IPS-18a (cell line): ENCODE results near the gene DRC1.
"Not testable (repeated sequence)": the region's sequence is repeated elsewhere in the genome, so short reads cannot be mapped to it uniquely, and the experiment has no call there.

Source experiments
- H3K27ac ChIP-seq: one replicate; pipeline ENCODE4 v1.5.1; 2013; ENCODE audit warnings: low read length
- H3K27me3 ChIP-seq: one replicate; pipeline ENCODE4 v1.6.1; 2013; ENCODE audit warnings: mild to moderate bottlenecking, low read length; ENCODE audit not compliant: control insufficient read depth, insufficient read depth
- H3K36me3 ChIP-seq: one replicate; pipeline ENCODE4 v1.6.1; 2013; ENCODE audit warnings: low read depth, low read length; ENCODE audit not compliant: control insufficient read depth
- H3K4me1 ChIP-seq: one replicate; pipeline ENCODE4 v1.6.1; 2013; ENCODE audit warnings: low read depth, low read length; ENCODE audit not compliant: control insufficient read depth
- H3K4me3 ChIP-seq: one replicate; pipeline ENCODE4 v1.5.1; 2013; ENCODE audit warnings: low read length
- H3K9ac ChIP-seq: one replicate; pipeline ENCODE4 v1.6.1; 2013; ENCODE audit warnings: mild to moderate bottlenecking, low read length, moderate library complexity
- H3K9me3 ChIP-seq: one replicate; pipeline ENCODE4 v1.6.1; 2013; ENCODE audit warnings: low read depth, low read length; ENCODE audit not compliant: control insufficient read depth

The DRC1 gene

DNA sequence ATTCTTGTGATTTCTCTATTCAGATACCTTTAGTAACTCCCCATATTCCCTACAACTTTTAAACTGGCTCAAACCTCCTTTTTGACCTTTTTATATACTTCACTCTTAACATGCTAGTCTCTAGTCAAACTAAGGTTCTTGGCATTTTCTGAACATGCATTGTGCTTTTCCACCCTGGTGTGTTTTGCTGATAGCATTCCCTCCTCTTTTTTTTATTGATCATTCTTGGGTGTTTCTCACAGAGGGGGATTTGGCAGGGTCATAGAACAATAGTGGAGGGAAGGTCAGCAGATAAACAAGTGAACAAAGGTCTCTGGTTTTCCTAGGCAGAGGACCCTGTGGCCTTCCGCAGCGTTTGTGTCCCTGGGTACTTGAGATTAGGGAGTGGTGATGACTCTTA, 32.1 kb upstream of the DRC1 start:
- not testable (repeated sequence) for H3K27me3 ChIP-seq, H3K4me1 ChIP-seq, H3K4me3 ChIP-seq, H3K9ac ChIP-seq, H3K27ac ChIP-seq, H3K9me3 ChIP-seq
- H3K36me3 ChIP-seq: peaks cover 38% of the 10 kb centered on the region

DNA sequence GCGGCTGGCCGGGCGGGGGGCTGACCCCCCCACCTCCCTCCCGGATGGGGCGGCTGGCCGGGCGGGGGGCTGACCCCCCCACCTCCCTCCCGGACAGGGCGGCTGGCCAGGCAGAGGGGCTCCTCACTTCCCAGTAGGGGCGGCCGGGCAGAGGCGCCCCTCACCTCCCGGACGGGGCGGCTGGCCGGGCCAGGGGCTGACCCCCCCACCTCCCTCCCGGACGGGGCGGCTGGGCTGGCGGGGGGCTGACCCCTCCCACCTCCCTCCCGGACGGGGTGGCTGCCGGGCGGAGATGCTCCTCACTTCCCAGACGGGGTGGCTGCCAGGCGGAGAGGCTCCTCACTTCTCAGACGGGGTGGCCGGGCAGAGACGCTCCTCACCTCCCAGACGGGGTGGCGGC, 30.8 kb upstream of the DRC1 start:
- not testable (repeated sequence) for H3K4me3 ChIP-seq, H3K4me1 ChIP-seq, H3K9me3 ChIP-seq, H3K27ac ChIP-seq, H3K27me3 ChIP-seq, H3K9ac ChIP-seq
- peaks cover 45% of the 10 kb centered on the region for H3K36me3 ChIP-seq

DNA sequence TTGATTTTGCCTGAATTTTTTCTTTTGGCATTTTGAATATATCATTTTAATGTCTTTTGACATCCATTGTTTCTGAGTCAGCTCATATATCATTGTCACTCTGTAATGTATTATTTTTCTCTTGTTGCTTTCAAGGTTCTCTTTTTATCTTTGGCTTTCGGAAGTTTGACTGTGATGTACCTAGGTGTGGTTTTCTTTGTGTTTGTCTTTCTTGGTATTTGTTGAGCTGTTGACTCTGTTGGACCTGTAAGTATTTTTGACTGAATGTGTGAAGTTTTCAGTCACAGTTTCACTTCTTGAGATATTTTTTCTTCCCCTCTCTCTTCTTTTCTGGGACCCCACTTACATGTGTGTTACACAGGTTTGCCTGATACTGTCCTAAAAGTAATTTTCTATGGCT, 24.9 kb upstream of the DRC1 start:
- Histone ChIP-seq H3K9me3 (no peaks in the 10 kb centered on the region), H3K27me3 (no peaks in the 10 kb centered on the region), H3K27ac (no peak overlapping the region), H3K9ac (no peak overlapping the region), H3K4me3 (no peak overlapping the region), H3K4me1 (no peaks in the 10 kb centered on the region), H3K36me3 (peaks cover 45% of the 10 kb centered on the region)

DNA sequence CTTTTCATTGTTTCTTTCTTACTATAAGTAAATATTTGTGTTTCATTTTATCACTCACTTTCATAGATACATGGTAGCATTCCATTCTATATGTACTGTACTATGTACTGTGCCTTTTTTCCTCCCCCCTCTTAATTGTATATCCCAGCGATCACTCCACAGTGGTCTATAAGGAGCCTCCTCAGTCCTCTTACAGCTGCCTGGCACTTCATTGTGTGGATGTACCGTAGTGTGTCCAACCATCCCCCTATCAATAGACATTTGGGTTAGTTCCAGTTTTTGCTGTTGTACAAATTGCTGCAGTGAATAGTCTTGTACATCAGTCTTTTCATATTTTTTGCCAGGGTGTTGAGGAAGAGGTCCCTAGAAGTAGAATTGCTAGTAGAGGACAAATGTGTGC, 21.4 kb upstream of the DRC1 start:
- H3K4me3 ChIP-seq: no peak overlapping the region
- no peaks in the 10 kb centered on the region for H3K27me3 ChIP-seq
- H3K9me3 ChIP-seq: no peaks in the 10 kb centered on the region
- no peaks in the 10 kb centered on the region for H3K4me1 ChIP-seq
- peaks cover 36% of the 10 kb centered on the region for H3K36me3 ChIP-seq
- H3K9ac ChIP-seq: no peak overlapping the region
- no peak overlapping the region for H3K27ac ChIP-seq

DNA sequence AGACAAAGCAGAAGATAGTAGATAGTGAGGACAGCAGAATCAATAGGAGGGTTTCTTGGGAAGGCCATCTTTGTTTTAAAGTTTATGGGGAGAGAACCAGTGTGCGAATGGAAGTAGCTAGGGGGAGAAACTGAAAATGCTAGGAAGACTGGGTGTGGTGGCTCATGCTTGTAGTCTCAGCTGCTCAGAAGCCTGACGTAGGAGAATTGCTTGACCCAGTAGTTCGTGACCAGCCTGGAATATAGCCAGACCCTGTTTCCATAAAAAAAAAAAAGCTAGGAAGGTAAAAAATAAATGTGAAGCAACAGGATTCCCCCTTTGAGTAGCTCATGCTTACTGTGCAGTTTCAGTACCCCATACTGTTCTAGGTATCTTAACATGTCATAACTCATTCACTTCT, 19.2 kb upstream of the DRC1 start:
- Histone ChIP-seq H3K27me3 (no peaks in the 10 kb centered on the region), H3K9me3 (no peaks in the 10 kb centered on the region), H3K27ac (no peak overlapping the region), H3K9ac (no peak overlapping the region), H3K4me3 (no peak overlapping the region), H3K36me3 (peaks cover 42% of the 10 kb centered on the region), H3K4me1 (no peaks in the 10 kb centered on the region)

DNA sequence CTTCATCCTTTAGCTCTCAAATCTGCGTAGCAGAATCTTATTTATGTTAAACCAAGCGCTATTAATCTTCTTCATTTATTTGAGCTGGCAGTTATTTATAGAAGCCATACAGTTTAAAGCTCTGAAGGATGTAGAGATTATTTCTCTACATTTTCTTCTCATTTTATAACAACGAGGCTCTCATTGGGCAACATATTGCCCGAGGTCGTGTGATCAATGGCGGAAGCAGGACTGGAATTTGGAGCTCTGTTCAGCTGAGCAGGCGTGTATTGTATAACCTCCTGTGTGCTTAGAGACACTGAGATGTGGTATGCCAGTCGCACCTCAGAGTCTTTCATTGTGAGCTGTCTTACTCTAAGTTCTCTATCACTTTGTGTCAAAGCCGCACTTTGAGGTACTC, 17.5 kb upstream of the DRC1 start:
- Histone ChIP-seq H3K36me3 (peaks cover 41% of the 10 kb centered on the region), H3K4me1 (no peaks in the 10 kb centered on the region), H3K9me3 (no peaks in the 10 kb centered on the region), H3K9ac (no peak overlapping the region), H3K27me3 (no peaks in the 10 kb centered on the region), H3K27ac (no peak overlapping the region), H3K4me3 (no peak overlapping the region)

DNA sequence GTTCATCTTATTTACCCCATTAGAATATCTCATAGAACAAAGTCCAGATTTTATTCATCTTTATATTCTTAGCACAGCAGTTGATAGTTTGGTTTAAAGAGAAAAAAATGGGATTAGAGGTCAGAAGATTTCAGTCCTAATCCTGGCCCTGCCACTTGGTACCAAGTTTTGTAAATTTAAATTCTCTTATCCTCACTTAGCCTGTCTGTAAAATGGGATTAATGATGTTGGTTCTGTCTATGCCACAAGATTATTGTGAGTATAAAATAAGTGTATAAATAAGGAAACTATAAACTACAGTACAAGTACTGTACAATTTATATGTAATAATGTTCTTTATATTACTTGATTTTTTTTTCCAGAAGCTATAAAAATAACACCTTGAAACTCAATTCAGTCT, 17.1 kb upstream of the DRC1 start:
- H3K27ac ChIP-seq: no peak overlapping the region
- no peak overlapping the region for H3K9ac ChIP-seq
- H3K4me1 ChIP-seq: no peaks in the 10 kb centered on the region
- no peak overlapping the region for H3K4me3 ChIP-seq
- no peaks in the 10 kb centered on the region for H3K9me3 ChIP-seq
- H3K27me3 ChIP-seq: no peaks in the 10 kb centered on the region
- H3K36me3 ChIP-seq: peaks cover 45% of the 10 kb centered on the region

DNA sequence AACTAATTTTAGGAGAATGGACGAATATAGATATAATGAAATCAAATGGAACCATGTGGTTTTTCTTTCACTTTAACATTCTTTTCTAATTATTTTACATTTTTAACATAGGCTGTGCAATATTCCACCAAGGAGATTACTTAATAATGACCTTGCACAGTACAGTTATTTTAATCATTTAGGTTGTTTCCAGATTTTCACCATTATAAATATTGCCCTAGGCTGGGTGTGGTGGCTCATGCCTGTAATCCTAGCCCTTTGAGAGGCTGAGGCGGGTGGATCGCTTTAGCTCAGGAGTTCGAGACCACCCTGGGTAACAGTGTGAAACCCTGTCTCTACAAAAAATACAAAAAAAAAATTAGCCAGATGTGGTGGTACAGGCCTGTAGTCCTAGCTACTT, 14.5 kb upstream of the DRC1 start:
- Histone ChIP-seq H3K27ac (no peak overlapping the region), H3K27me3 (no peaks in the 10 kb centered on the region), H3K4me1 (no peaks in the 10 kb centered on the region), H3K4me3 (no peak overlapping the region), H3K36me3 (peaks cover 45% of the 10 kb centered on the region), H3K9ac (no peak overlapping the region), H3K9me3 (no peaks in the 10 kb centered on the region)

DNA sequence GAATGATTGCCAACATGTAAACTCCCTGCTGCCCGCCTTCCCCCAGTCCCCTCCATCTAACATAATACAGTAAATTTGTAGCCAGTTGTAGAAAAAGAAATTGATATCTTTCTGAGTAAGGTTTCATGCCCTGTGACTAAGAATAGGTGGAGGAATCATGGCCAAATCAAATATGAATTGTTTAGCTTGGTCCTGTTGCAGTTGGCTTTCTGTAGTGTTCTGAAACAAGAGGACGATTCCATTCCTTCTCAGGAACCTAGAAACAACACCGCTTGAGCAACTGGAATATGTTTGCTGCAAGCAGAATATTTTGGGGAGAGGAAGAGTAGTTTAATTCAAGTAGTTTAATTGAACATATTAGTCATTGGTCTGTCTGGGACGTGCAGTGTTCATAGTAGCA, 7.0 kb upstream of the DRC1 start:
- Histone ChIP-seq H3K9ac (no peak overlapping the region), H3K36me3 (peaks cover 6% of the 10 kb centered on the region), H3K27me3 (no peaks in the 10 kb centered on the region), H3K4me1 (no peaks in the 10 kb centered on the region), H3K4me3 (no peak overlapping the region), H3K27ac (no peak overlapping the region), H3K9me3 (no peaks in the 10 kb centered on the region)

DNA sequence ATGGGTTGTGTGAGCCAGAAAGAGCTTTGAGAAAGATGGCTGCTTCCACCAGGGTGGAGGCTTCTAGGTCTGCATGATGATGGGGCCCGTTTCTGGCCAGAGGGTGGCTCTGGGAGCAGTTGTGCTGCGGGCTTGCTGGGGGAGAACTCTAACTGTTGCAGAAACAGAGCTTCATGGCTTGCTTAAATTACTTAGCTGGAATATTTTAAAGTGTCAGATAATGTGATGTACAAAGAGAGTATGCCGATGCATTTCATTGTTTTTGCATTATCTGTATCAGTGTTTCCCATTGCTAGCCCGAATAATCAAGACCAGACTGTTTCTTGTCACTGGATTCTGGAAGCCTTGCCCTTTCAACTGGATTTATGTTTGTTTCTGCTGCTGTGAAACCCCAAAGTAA, 6.3 kb upstream of the DRC1 start:
- Histone ChIP-seq H3K36me3 (no peaks in the 10 kb centered on the region), H3K4me1 (no peaks in the 10 kb centered on the region), H3K27me3 (no peaks in the 10 kb centered on the region), H3K9ac (no peak overlapping the region), H3K9me3 (no peaks in the 10 kb centered on the region), H3K4me3 (no peak overlapping the region), H3K27ac (no peak overlapping the region)

DNA sequence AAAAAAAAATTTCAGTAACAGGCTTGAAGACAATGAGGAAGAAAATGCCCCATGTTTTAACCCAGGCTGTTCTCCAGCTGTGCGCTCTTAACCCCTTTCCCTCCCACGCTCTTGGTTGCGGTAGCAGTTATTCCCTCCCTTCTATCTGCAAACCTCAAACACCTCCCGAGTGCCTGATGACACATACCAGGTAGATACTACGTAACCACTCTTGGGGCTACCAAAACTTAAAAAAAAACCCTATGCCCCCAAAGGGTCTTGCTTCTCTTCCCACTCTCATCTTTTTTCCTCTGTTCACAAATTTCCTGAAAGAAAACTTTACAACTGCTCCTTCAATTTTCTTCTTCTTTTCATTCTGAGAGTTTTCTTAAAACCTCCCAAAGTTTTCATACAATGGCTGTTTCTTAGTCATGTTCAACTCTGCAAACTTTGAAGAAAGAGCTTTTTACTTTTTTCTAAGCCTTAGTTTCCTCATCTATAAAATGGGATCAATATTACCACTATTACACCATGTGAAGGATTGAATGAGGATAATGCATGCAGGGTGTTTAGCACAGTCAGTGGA, 4.9 kb upstream of the DRC1 start:
- H3K36me3 ChIP-seq: no peaks in the 10 kb centered on the region
- no peaks in the 10 kb centered on the region for H3K9me3 ChIP-seq
- H3K9ac ChIP-seq: no peak overlapping the region
- H3K4me3 ChIP-seq: no peak overlapping the region
- H3K27ac ChIP-seq: no peak overlapping the region
- H3K4me1 ChIP-seq: no peaks in the 10 kb centered on the region
- no peaks in the 10 kb centered on the region for H3K27me3 ChIP-seq

DNA sequence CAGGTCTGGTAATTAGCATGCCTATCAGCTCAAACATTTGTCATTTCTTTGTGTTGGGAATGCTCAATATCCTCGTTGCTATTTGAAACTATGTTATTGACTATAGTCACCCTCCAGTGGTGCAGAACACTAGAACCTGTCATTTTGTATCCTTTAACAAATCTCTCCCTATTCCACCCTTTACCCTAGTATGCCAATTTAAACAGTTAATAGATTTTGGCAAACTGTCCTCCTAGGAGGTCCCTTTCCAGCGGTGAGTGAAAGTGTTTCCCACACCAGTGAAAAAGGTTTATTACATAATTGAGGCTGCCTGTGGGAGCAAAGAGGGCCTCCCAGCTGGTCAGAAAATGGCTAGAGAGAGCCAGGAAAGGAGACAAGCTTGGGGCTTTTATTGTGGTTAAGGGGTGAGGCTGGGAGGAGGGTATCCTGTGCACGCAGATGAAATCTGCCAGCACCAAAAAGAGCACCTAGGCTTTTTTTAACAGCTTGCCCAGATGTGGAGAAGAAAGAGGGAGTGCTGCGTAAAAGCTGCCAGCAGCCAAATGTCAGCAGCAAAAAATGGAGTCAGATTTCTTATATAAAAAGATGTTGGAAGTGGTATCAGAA, 1.8 kb upstream of the DRC1 start:
- no peak overlapping the region for H3K4me3 ChIP-seq
- no peaks in the 10 kb centered on the region for H3K4me1 ChIP-seq
- H3K9ac ChIP-seq: no peak overlapping the region
- no peak overlapping the region for H3K27ac ChIP-seq
- H3K27me3 ChIP-seq: peaks cover 8% of the 10 kb centered on the region
- H3K9me3 ChIP-seq: no peaks in the 10 kb centered on the region
- H3K36me3 ChIP-seq: no peaks in the 10 kb centered on the region
